Measurements from ENCODE around the gene CALM1. TPM values are rescaled to one million over a fixed set of nuclear protein-coding genes. Genes with fewer than 3 reads are reported as not detected.

Gene CALM1
- total and polyA plus RNA-seq, 2 donors from 2014 or later: 328 to 469 TPM

DNA sequence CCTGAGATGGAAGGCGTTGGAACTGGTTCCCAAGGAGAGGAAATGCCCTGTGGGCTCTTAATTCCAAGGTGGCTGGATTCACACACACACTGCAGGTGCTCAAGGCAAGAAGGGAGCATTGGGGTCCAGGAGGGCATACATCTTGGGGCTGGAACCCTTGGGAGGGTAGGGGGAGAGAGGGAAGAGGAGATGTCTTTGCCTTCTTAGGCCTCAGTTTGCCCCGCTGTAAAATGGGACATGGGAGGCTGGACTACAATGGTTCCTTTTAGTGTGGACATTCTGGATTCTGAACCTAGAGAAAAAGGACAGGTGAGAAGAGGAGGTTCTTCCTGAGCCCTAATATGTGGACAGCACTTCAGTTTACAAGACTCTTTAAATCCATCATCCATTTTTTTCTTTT lies 43.8 kb downstream of the CALM1 start:
- Histone ChIP-seq H3K27ac (ENCODE audit: low read depth in 2 of 2, low read length in 2 of 2) (no peak overlapping the region), H3K9me3 (ENCODE audit: control insufficient read depth in 2 of 3, insufficient read depth in 1 of 3, low read length in 3 of 3) (no peaks in the 10 kb centered on the region), H3K4me1 (ENCODE audit: control insufficient read depth in 2 of 3, insufficient read depth in 2 of 3, low read depth in 1 of 3, low read length in 3 of 3) (peaks cover 0 to 3% (median 0%) of the 10 kb centered on the region in 3 donors), H3K27me3 (ENCODE audit: control insufficient read depth, insufficient read depth, low read length) (no peaks in the 10 kb centered on the region), H3K36me3 (ENCODE audit: control insufficient read depth in 2 of 3, insufficient read depth in 3 of 3, low read length in 3 of 3) (no peaks in the 10 kb centered on the region), H3K9ac (ENCODE audit: low read length in 3 of 3) (no peak overlapping the region), H3K4me3 (ENCODE audit: low read length in 3 of 3) (no peak overlapping the region)
- DNase-seq (no peak), FAIRE-seq (no peak)
- intact Hi-C loops (cut with DNase I): no loop called here
- TF ChIP-seq, protein P1, sequence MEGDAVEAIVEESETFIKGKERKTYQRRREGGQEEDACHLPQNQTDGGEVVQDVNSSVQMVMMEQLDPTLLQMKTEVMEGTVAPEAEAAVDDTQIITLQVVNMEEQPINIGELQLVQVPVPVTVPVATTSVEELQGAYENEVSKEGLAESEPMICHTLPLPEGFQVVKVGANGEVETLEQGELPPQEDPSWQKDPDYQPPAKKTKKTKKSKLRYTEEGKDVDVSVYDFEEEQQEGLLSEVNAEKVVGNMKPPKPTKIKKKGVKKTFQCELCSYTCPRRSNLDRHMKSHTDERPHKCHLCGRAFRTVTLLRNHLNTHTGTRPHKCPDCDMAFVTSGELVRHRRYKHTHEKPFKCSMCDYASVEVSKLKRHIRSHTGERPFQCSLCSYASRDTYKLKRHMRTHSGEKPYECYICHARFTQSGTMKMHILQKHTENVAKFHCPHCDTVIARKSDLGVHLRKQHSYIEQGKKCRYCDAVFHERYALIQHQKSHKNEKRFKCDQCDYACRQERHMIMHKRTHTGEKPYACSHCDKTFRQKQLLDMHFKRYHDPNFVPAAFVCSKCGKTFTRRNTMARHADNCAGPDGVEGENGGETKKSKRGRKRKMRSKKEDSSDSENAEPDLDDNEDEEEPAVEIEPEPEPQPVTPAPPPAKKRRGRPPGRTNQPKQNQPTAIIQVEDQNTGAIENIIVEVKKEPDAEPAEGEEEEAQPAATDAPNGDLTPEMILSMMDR (IDR thresholded peaks at IDR 0.05; ENCODE audit: borderline replicate concordance, extremely low read depth, insufficient read depth): no peak

DNA sequence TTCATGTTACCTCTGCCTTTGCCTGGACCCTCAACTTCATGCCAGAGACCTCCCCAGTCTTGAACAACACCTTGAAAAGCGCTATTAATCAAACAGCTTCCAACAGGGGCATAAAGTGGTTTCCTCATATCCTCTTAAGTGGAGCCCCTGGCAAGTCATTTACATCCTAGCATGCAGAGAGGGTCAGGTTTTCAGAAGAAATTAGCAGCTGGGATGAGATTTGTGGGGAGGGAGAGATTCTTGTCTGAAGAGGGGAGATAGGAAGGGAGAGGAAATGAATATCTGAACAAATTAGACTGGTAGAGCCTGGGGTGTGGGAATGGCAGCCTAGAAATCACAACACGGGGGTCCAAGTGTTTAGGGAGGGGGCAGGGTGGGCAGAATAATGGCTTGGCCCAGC lies 45.6 kb downstream of the CALM1 start:
- H3K4me1 ChIP-seq (ENCODE audit: control insufficient read depth in 2 of 3, insufficient read depth in 2 of 3, low read depth in 1 of 3, low read length in 3 of 3): peaks cover 0 to 3% (median 0%) of the 10 kb centered on the region in 3 donors
- H3K4me3 ChIP-seq (ENCODE audit: low read length in 3 of 3): no peak overlapping the region
- no peak for DNase-seq
- no peaks in the 10 kb centered on the region for H3K9me3 ChIP-seq (ENCODE audit: control insufficient read depth in 2 of 3, insufficient read depth in 1 of 3, low read length in 3 of 3)
- H3K27ac ChIP-seq (ENCODE audit: low read depth in 2 of 2, low read length in 2 of 2): no peak overlapping the region
- TF ChIP-seq, protein P1 (IDR thresholded peaks at IDR 0.05; ENCODE audit: borderline replicate concordance, extremely low read depth, insufficient read depth): no peak
- no peaks in the 10 kb centered on the region for H3K36me3 ChIP-seq (ENCODE audit: control insufficient read depth in 2 of 3, insufficient read depth in 3 of 3, low read length in 3 of 3)
- intact Hi-C loops (cut with DNase I): no loop called here
- H3K9ac ChIP-seq (ENCODE audit: low read length in 3 of 3): no peak overlapping the region
- H3K27me3 ChIP-seq (ENCODE audit: control insufficient read depth, insufficient read depth, low read length): no peaks in the 10 kb centered on the region
- FAIRE-seq: no peak

DNA sequence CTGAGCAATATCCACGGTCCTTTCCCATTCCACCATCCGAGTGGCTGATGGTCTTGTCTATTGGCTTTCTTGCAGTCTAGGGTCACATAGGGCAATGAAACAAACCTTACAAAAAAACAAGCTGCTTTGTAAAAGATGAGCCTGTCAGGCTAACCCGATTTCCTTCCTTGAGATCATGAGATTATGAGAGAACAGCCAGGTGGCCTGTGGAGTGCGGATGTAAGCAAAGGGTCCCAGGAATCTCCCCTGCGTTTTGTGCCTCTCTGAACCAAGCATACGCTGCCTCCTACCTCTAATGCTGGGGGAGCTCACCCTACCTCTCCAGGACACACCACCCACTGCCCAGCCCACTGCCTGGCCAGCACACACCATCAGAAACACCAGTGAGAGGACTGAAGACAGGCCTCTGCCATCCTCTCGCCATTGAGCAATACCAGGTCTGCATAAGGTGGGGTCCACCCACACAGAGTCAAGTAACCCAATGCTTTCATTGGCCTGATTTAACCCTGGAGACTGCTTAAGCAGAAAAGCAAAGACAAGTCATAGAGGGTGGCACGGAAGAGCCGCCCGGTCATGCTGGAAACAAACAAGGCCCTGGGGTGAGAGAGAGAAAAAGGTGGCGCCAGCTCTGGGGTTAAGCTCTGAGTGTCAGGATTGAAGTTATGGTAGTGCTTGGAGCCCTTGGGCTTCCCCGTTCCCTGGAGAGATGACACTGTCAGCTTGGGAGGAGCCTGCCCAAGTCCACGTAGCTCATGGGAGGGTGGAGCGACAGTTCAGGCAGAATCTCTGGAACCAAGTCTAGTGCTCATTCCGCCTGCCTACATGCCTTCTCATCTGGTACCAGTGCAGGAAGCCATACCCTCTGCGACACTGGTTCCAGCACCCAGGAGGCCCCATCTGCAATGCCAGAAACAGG lies 46.6 kb downstream of the CALM1 start:
- Histone ChIP-seq H3K27me3 (ENCODE audit: control insufficient read depth, insufficient read depth, low read length) (no peaks in the 10 kb centered on the region), H3K4me3 (ENCODE audit: low read length in 3 of 3) (no peak overlapping the region), H3K4me1 (ENCODE audit: control insufficient read depth in 2 of 3, insufficient read depth in 2 of 3, low read depth in 1 of 3, low read length in 3 of 3) (peaks cover 0 to 3% (median 0%) of the 10 kb centered on the region in 3 donors), H3K9me3 (ENCODE audit: control insufficient read depth in 2 of 3, insufficient read depth in 1 of 3, low read length in 3 of 3) (peaks cover 0 to 5% (median 4%) of the 10 kb centered on the region in 3 donors), H3K9ac (ENCODE audit: low read length in 3 of 3) (no peak overlapping the region), H3K27ac (ENCODE audit: low read depth in 2 of 2, low read length in 2 of 2) (no peak overlapping the region), H3K36me3 (ENCODE audit: control insufficient read depth in 2 of 3, insufficient read depth in 3 of 3, low read length in 3 of 3) (no peaks in the 10 kb centered on the region)
- intact Hi-C loops (cut with DNase I): no loop called here
- no peak for DNase-seq
- TF ChIP-seq, protein P1 (IDR thresholded peaks at IDR 0.05; ENCODE audit: borderline replicate concordance, extremely low read depth, insufficient read depth): no peak
- no peak for FAIRE-seq
